KOPT-K1 (cell line): ENCODE measurements around the gene JPT2.

Source experiments
- H3K27ac ChIP-seq: fragments of 200-600 bp; sonication (generic); 2 replicates; pipeline ENCODE4 v1.5.1; 2016; ENCODE audit warnings: antibody characterized with exemption, mild to moderate bottlenecking, low read depth, low read length; ENCODE audit not compliant: poor library complexity, severe bottlenecking
- H3K36me3 ChIP-seq: fragments of 200-600 bp; sonication (generic); 2 replicates; pipeline ENCODE4 v1.5.1; 2017; ENCODE audit warnings: antibody characterized with exemption, mild to moderate bottlenecking, low read length, moderate library complexity; ENCODE audit not compliant: insufficient read depth
- H3K9me3 ChIP-seq: fragments of 200-600 bp; sonication (generic); 2 replicates; pipeline ENCODE4 v1.5.1; 2017; ENCODE audit warnings: antibody characterized with exemption, low read length, mild to moderate bottlenecking; ENCODE audit not compliant: insufficient read depth, poor library complexity, severe bottlenecking

JPT2 gene

GRCh38 chr16:1642753-1643152, 35.3 kb upstream of the JPT2 start:
- Histone ChIP-seq H3K9me3 (no peaks in the 10 kb centered on the region), H3K36me3 (peaks cover 97% of the 10 kb centered on the region), H3K27ac (no peak overlapping the region)

GRCh38 chr16:1643521-1643920, 34.6 kb upstream of the JPT2 start:
- Histone ChIP-seq H3K27ac (no peak overlapping the region), H3K9me3 (no peaks in the 10 kb centered on the region), H3K36me3 (peaks cover 97% of the 10 kb centered on the region)

DNA sequence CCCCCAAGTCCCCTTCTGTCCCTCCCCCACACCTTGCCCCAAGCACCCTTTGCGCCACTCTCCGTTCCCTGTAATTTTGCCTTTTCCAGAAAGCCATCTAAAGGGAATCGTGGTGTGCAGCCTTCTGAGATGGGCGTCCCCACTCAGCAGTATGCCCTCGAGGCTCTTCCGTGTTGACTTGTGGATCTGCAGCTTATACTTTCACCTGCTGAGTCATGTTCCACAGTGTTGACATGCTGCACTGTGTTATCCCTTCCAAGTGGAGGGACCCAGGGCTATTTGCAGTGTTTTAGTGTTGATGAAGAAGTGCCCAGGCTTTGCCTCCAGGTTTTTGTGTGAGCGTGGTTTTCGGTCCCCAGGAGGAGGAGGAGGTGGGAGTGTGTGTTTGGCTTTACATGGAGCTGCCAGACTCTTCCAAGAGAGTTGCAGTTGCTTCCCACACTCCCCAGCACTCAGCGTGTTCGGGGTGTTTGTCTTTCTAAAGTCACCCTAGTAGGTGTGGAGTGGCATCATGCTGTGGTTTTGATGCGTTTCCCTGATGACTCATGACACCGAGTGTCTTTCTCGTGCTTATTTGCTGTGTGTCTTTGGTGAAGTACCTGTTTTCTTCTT, 32.1 kb upstream of the JPT2 start:
- H3K27ac ChIP-seq: no peak overlapping the region
- H3K9me3 ChIP-seq: no peaks in the 10 kb centered on the region
- peaks cover 78% of the 10 kb centered on the region for H3K36me3 ChIP-seq

GRCh38 chr16:1647856-1648255, 30.2 kb upstream of the JPT2 start:
- Histone ChIP-seq H3K27ac (no peak overlapping the region), H3K36me3 (peaks cover 78% of the 10 kb centered on the region), H3K9me3 (no peaks in the 10 kb centered on the region)

DNA sequence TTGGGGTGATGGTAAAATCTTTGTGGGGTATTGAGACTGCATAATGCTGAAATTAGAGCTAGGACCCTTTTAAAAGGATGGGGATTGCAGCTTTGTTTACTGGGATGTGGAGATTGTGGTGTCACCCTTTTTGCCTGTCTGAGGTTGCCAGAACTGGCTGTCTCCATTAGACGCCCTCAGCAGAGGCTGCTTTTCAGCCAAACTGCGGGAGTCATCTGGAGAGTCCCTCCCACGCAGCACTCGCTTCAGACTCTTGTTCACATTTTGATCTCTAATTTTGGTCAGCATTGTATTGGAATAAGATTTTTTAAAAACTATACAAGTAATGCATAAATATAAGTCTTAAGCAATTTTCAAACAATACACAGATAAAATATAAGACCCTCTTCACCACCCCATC, 27.9 kb upstream of the JPT2 start:
- H3K36me3 ChIP-seq: peaks cover 74% of the 10 kb centered on the region

DNA sequence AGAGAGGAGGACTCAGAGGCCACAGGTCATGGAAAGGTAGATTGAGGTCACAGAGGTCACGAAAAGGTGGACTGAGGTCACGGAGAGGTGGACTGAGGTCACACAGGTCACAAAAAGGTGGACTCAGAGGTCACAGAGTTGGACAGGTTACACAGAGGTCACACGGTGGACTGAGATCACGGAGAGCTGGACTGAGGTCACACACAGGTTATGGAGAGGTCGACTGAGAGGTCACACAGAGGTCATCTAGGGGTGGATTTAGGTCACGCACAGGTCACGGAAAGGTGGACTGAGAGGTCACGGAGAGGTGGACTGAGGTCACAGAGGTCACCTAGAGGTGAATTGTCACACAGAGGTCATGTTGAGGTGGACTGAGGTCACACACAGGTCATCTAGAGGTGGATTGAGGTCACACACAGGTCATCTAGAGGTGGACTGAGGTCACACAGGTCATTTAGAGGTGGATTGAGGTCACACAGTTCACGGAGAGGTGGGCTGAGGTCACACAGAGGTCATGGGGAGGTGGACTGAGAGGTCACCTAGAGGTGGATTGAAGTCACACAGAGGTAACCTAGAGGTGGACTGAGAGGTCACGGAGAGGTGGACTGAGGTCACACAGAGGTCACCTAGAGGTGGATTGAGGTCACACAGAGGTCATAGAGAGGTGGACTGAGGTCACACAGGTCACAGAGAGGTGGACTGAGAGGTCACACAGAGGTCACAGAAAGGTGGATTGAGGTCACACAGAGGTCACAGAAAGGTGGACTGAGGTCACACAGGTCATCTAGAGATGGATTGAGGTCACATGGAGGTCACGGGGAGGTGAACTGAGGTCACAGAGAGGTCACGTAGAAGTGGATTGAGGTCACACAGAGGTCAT, 26.7 kb upstream of the JPT2 start:
- peaks cover 75% of the 10 kb centered on the region for H3K36me3 ChIP-seq

More for the DNA sequence above, 27.9 kb upstream of the JPT2 start:
- Histone ChIP-seq H3K9me3 (no peaks in the 10 kb centered on the region), H3K27ac (no peak overlapping the region)

DNA sequence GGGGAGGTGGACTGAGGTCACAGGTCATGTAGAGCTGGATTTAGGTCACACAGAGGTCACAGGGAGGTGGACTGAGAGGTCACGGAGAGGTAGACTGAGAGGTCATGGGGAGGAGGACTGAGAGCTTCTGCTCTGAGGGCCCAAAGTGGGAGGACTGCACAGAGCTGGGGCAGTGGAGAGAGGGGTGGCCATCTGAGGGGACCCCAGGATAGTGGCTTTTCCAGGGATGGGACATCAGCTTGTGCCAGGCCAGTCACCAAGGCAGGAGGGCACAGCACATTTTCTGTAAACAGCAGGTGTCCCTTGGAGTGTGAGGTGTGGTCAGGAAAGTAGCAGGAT, 26.1 kb upstream of the JPT2 start:
- no peak overlapping the region for H3K27ac ChIP-seq
- no peaks in the 10 kb centered on the region for H3K9me3 ChIP-seq
- H3K36me3 ChIP-seq: peaks cover 76% of the 10 kb centered on the region

More for the DNA sequence above, 26.7 kb upstream of the JPT2 start:
- no peaks in the 10 kb centered on the region for H3K9me3 ChIP-seq
- H3K27ac ChIP-seq: no peak overlapping the region

DNA sequence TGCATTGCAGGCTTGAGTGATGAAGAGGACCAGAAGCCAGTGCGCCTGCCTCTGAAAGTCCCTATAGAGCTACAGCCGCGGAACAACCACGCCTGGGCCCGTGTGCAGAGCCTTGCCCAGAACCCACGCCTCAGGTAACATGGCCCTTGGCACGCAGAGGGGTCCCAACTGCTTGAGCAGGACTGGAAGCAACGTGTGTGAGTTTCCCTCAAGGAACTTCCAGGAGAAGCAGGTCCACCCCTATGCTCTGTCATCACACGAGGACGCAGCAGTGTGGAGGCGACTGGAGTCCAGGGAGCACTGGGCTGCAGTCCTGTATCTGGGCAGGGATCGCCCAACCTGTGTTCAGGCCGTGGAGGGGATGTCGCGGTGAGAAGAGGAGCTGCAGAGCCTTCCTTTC, 25.1 kb upstream of the JPT2 start:
- no peaks in the 10 kb centered on the region for H3K9me3 ChIP-seq
- H3K27ac ChIP-seq: no peak overlapping the region
- H3K36me3 ChIP-seq: peaks cover 76% of the 10 kb centered on the region

GRCh38 chr16:1654505-1655268, 23.4 kb upstream of the JPT2 start:
- H3K36me3 ChIP-seq: peaks cover 88% of the 10 kb centered on the region
- no peak overlapping the region for H3K27ac ChIP-seq

DNA sequence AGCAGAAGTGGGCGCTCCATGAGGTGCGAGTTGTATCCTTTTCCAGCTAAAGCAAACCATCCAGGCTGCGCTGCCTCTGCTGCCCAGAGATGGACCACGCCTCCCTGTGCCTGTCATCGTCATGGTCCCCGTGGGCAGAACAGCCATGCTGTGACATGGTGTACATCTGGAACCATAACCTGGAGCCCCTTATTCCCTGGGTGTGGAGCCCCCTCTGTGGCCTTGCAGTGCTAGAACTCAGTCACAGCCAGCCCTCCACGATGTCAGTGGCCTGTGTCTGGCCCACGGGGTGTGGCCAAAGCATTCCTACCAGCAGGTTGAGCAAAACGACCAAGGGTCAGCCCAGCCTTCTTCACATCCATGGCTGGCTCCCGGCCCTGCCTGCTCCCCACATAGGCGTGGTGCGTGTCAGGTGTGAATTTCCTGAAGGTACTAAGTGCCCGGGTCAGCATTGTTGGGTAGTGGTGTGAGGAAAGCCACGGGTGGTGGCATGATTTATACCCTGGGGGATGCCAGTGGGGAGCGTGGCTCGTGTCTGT, 22.7 kb upstream of the JPT2 start:
- Histone ChIP-seq H3K9me3 (no peaks in the 10 kb centered on the region), H3K36me3 (peaks cover 94% of the 10 kb centered on the region), H3K27ac (no peak overlapping the region)

More at GRCh38 chr16:1654505-1655268, 23.4 kb upstream of the JPT2 start:
- H3K9me3 ChIP-seq: no peaks in the 10 kb centered on the region

DNA sequence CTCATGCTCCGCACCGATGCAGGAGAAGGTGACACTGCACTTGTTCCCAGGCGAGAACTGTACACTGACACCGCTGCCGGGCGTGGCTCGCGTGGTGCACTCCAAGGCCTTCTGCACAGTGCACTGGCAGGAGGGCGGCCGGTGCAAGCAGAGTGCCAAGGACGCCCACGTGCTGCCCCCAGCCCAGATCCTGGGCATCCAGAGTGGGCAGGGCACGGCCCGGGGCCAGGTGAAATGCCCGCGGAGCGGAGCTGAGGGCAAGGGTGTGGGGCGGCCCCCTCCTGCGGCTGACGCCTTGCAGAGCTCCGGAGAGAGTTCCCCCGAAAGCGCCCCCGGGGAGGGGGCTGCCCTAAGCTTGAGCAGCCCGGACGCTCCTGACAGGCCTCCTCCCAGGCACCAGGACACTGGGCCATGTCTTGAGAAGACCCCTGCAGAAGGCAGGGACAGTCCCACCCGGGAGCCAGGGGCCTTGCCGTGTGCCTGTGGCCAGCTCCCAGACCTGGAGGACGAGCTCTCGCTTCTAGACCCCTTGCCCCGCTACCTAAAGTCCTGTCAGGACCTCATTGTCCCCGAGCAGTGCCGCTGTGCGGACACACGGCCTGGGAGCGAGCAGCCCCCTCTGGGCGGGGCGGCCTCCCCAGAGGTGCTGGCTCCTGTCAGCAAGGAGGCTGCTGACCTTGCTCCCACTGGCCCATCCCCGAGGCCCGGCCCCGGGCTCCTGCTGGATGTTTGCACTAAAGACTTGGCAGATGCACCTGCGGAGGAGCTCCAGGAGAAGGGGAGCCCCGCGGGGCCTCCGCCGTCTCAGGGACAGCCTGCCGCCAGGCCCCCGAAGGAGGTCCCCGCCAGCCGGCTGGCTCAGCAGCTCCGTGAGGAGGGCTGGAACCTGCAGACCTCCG, 21.9 kb upstream of the JPT2 start:
- Histone ChIP-seq H3K36me3 (peaks cover 92% of the 10 kb centered on the region), H3K27ac (no peak overlapping the region), H3K9me3 (no peaks in the 10 kb centered on the region)

DNA sequence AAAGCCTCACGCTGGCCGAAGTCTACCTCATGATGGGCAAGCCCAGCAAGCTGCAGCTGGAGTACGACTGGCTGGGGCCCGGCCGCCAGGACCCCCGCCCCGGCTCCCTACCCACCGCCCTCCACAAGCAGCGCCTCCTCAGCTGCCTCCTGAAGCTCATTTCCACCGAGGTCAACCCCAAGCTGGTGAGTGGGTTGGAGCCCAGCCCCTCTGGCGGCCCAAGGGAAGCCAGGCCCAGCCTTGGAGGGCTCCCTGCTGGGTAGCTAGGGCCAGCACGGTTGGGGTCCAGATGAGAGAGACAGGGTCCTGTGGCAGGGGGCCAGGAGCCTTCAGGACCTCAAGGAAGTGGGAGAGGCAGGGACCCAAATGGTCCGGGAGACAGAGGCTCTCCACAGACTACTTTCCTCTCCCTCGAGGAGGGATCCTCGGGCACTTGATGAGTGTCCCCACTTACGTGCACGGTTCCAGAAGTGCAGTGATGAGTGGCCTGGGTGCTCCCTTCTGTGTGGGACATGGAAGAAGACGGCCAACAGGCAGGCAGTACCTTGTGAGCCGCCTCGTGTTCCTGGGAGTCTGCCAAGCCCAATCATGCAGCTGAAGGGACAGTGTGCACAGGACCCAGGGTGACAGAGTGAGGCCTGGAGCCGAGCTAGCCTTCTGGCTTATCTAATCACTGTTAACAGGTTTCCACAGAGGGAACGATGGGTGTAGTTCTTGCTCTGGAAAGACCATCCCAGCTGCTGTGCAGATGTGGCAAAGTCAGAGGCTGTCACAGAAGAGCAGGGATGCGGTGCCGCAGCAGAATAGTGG, 21.1 kb upstream of the JPT2 start:
- H3K9me3 ChIP-seq: no peaks in the 10 kb centered on the region
- H3K36me3 ChIP-seq: peaks cover 90% of the 10 kb centered on the region
- no peak overlapping the region for H3K27ac ChIP-seq

GRCh38 chr16:1657841-1658240, 20.2 kb upstream of the JPT2 start:
- no peak overlapping the region for H3K27ac ChIP-seq
- H3K36me3 ChIP-seq: peaks cover 90% of the 10 kb centered on the region
- no peaks in the 10 kb centered on the region for H3K9me3 ChIP-seq

DNA sequence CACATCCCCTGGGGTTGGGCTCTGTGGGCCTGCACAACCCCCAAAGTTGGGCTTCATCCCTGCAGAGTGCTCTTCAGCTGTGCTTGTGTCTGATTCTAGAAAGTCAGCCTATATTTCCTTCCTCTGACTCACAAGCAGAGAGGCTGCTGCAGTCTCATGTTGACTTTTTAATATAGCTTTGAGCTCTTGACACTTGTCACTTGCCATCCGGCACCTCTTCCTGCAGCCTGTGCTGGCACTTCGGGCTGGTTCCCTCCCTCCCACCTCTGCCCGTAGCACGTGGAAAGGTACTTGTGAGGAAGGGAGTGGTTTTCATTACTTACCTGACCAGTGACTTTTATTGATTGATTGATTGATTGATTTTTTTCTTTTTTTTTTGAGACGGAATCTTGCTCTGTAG, 19.0 kb upstream of the JPT2 start:
- no peak overlapping the region for H3K27ac ChIP-seq
- H3K9me3 ChIP-seq: no peaks in the 10 kb centered on the region

More for the DNA sequence above, 19.0 kb upstream of the JPT2 start:
- peaks cover 94% of the 10 kb centered on the region for H3K36me3 ChIP-seq
